CD14-positive monocyte (primary cell): ENCODE measurements around the gene NME2. TPM values are rescaled to one million over a fixed set of nuclear protein-coding genes. Genes with fewer than 3 reads are reported as not detected.
A peak's percentile ranks its signal among the peaks of the same experiment; 100 is the strongest.

ENCODE experiments used
- DNase-seq, 3 donors: peaks; one replicate each; pipeline ENCODE4 v3.0.0-alpha.2; 2011 to 2022
- H2AFZ ChIP-seq: 2 replicates; pipeline ENCODE4 v1.6.0; 2012; ENCODE audit warnings: mild to moderate bottlenecking, low read depth, low read length, inconsistent platforms; ENCODE audit not compliant: insufficient read depth, poor library complexity, severe bottlenecking
- H3K27ac ChIP-seq, 2 donors: 1 replicate in 1 of 2; 2 replicates in 1 of 2; pipeline ENCODE4 v1.5.1; 2012 to 2013; ENCODE audit warnings: low read length in 2 of 2, control low read depth in 1 of 2, inconsistent platforms in 1 of 2, low read depth in 1 of 2, mild to moderate bottlenecking in 1 of 2
- H3K27me3 ChIP-seq, 2 donors: one replicate each; pipeline versions ENCODE4 v1.6.0 to v1.6.1; 2011 to 2013; ENCODE audit warnings: low read length in 2 of 2; ENCODE audit not compliant: control insufficient read depth in 2 of 2, insufficient read depth in 2 of 2
- H3K36me3 ChIP-seq, 2 donors: replicated peaks in 1 of 2; 1 replicate in 1 of 2; 2 replicates in 1 of 2; pipeline versions ENCODE4 v1.5.1 to v1.6.1; 2012 to 2013; ENCODE audit warnings: low read length in 2 of 2, control low read depth in 1 of 2, inconsistent platforms in 1 of 2, mild to moderate bottlenecking in 1 of 2; ENCODE audit not compliant: insufficient read depth in 2 of 2, control insufficient read depth in 1 of 2
- H3K4me1 ChIP-seq, 2 donors: 1 replicate in 1 of 2; 2 replicates in 1 of 2; pipeline versions ENCODE4 v1.5.1 to v1.6.1; 2012 to 2013; ENCODE audit warnings: low read length in 2 of 2, control low read depth in 1 of 2, inconsistent platforms in 1 of 2, mild to moderate bottlenecking in 1 of 2, moderate library complexity in 1 of 2; ENCODE audit not compliant: insufficient read depth in 2 of 2, control insufficient read depth in 1 of 2
- H3K4me2 ChIP-seq: replicated peaks from 2 replicates; pipeline ENCODE3; 2012; ENCODE audit warnings: low read length, moderate library complexity, mild to moderate bottlenecking; ENCODE audit not compliant: poor library complexity, severe bottlenecking; ENCODE audit errors: extremely low read depth
- H3K4me3 ChIP-seq, 3 experiments: fragments of 200-600 bp in 1 of 3; sonication (generic) in 1 of 3; replicated peaks in 1 of 3; 1 replicate in 2 of 3; 2 replicates in 1 of 3; pipeline ENCODE4 v1.5.1; 2011 to 2013; ENCODE audit warnings: low read length in 3 of 3, mild to moderate bottlenecking in 3 of 3, control low read depth in 2 of 3, low read depth in 2 of 3, inconsistent platforms in 1 of 3, moderate library complexity in 1 of 3
- H3K79me2 ChIP-seq: 2 replicates; pipeline ENCODE4 v1.6.0; 2012; ENCODE audit warnings: mild to moderate bottlenecking, control low read depth, inconsistent platforms, low read length, moderate library complexity; ENCODE audit not compliant: insufficient read depth
- H3K9ac ChIP-seq: 2 replicates; pipeline ENCODE4 v1.6.0; 2017; ENCODE audit warnings: low read length, mild to moderate bottlenecking; ENCODE audit not compliant: insufficient read depth, poor library complexity, severe bottlenecking
- H3K9me3 ChIP-seq, 2 donors: replicated peaks in 1 of 2; 1 replicate in 1 of 2; 2 replicates in 1 of 2; pipeline versions ENCODE4 v1.5.1 to v1.6.1; 2012 to 2013; ENCODE audit warnings: low read length in 2 of 2, control low read depth in 1 of 2; ENCODE audit not compliant: control insufficient read depth in 1 of 2, insufficient read depth in 1 of 2
- H4K20me1 ChIP-seq: 2 replicates; pipeline ENCODE4 v1.6.0; 2012; ENCODE audit warnings: mild to moderate bottlenecking, low read length, control low read depth, moderate library complexity; ENCODE audit not compliant: insufficient read depth
- H3K27ac Mint-ChIP-seq, 7 donors: one replicate each; pipeline ENCODE4 v1.8.0; 2020; ENCODE audit warnings: mild to moderate bottlenecking in 7 of 7, mixed read lengths in 7 of 7, moderate library complexity in 6 of 7, inconsistent platforms in 2 of 7
- H3K27me3 Mint-ChIP-seq, 3 donors: one replicate each; pipeline ENCODE4 v1.8.0; 2021 to 2022; ENCODE audit warnings: low read depth in 3 of 3, mild to moderate bottlenecking in 3 of 3, mixed read lengths in 3 of 3, moderate library complexity in 3 of 3, inconsistent platforms in 1 of 3
- H3K36me3 Mint-ChIP-seq, 2 donors: one replicate each; pipeline ENCODE4 v1.8.0; 2020; ENCODE audit warnings: mixed read lengths in 2 of 2, inconsistent platforms in 1 of 2, mild to moderate bottlenecking in 1 of 2
- H3K4me1 Mint-ChIP-seq: one replicate; pipeline ENCODE4 v1.8.0; 2020; ENCODE audit warnings: mild to moderate bottlenecking, mixed read lengths
- H3K4me3 Mint-ChIP-seq, 2 donors: one replicate each; pipeline ENCODE4 v1.8.0; 2020; ENCODE audit warnings: mild to moderate bottlenecking in 2 of 2, mixed read lengths in 2 of 2, moderate library complexity in 1 of 2
- H3K9me3 Mint-ChIP-seq, 7 donors: one replicate each; pipeline ENCODE4 v1.8.0; 2020 to 2022; ENCODE audit warnings: mixed read lengths in 7 of 7, mild to moderate bottlenecking in 6 of 7, moderate library complexity in 6 of 7, inconsistent platforms in 2 of 7
- CTCF ChIP-seq: fragments of 200-600 bp; IDR thresholded peaks from one replicate; pipeline ENCODE4 v1.8.0; 2022; ENCODE audit warnings: antibody characterized with exemption, mild to moderate bottlenecking
- WGBS: methylation state at CpG from one replicate; pipeline ENCODE4 v1.1.5; 2013; ENCODE audit warnings: missing lambda C conversion rate; ENCODE audit not compliant: insufficient coverage; 5-methylcytosine and 5-hydroxymethylcytosine counted together
- intact Hi-C, 2 donors: fragments of 100-400 bp; cut with micrococcal nuclease; formaldehyde crosslinking; loops; one replicate each; pipeline versions ENCODE4 v1.15.0 to v1.15.1; 2023
- polyA plus RNA-seq, 3 donors: library from polyadenylated mRNA; depleted of rRNA in 1 of 3; unstranded in 2 of 3; stranded (reverse) in 1 of 3; fragments of 300-500 nt in 2 of 3; fragments of >200 nt in 1 of 3; fragmentation: Illumina TruSeq in 2 of 3; gene quantifications; 1 replicate in 2 of 3; 2 replicates in 1 of 3; pipeline ENCODE4 v1.2.3, GENCODE V29; 2012 to 2021

Gene NME2
- polyA plus RNA-seq, 3 donors: 240 to 307 (median 259) TPM

GRCh38 chr17:51203838-51204237, 37.6 kb downstream of the NME2 start:
- H3K79me2 ChIP-seq: no peaks in the 10 kb centered on the region
- H3K4me1 Mint-ChIP-seq: no peaks in the 10 kb centered on the region
- H3K4me2 ChIP-seq: no peak overlapping the region
- intact Hi-C loops: no loop called here
- no peak overlapping the region for H2AFZ ChIP-seq
- DNase-seq: no peak
- TF ChIP-seq CTCF: no peak
- H3K9me3 ChIP-seq: no peaks in the 10 kb centered on the region
- H4K20me1 ChIP-seq: no peaks in the 10 kb centered on the region
- H3K9ac ChIP-seq: no peak overlapping the region
- no peaks in the 10 kb centered on the region for H3K4me1 ChIP-seq
- peaks cover 59 to 79% of the 10 kb centered on the region in 2 donors for H3K36me3 Mint-ChIP-seq
- H3K27me3 Mint-ChIP-seq: no peaks in the 10 kb centered on the region
- H3K9me3 Mint-ChIP-seq: peaks cover 0 to 3% (median 0%) of the 10 kb centered on the region in 7 donors
- no peak overlapping the region for H3K4me3 ChIP-seq
- no peak overlapping the region for H3K27ac ChIP-seq
- H3K36me3 ChIP-seq: peaks cover 88 to 98% of the 10 kb centered on the region in 2 donors
- no peak overlapping the region for H3K27ac Mint-ChIP-seq
- no peak overlapping the region for H3K4me3 Mint-ChIP-seq
- no peaks in the 10 kb centered on the region for H3K27me3 ChIP-seq

- no peak overlapping the region for H3K4me2 ChIP-seq
- H3K9me3 ChIP-seq: no peaks in the 10 kb centered on the region
- H2AFZ ChIP-seq: no peak overlapping the region
- H3K27ac ChIP-seq: no peak overlapping the region
- no peak overlapping the region for H3K4me3 Mint-ChIP-seq
- H3K27ac Mint-ChIP-seq: peak overlapping the region in 1 of 7 donors; percentile 54
- WGBS: no CpG with 5 or more reads among the region's 1 CpG
- no peak for TF ChIP-seq CTCF
- no peaks in the 10 kb centered on the region for H4K20me1 ChIP-seq
- no peak overlapping the region for H3K4me3 ChIP-seq
- peaks cover 66 to 85% of the 10 kb centered on the region in 2 donors for H3K36me3 Mint-ChIP-seq
- H3K79me2 ChIP-seq: no peaks in the 10 kb centered on the region
- H3K27me3 Mint-ChIP-seq: no peaks in the 10 kb centered on the region
- peaks cover 75 to 96% of the 10 kb centered on the region in 2 donors for H3K36me3 ChIP-seq
- intact Hi-C loops: no loop called here
- no peak for DNase-seq
- no peaks in the 10 kb centered on the region for H3K4me1 ChIP-seq
- H3K9ac ChIP-seq: no peak overlapping the region
- H3K9me3 Mint-ChIP-seq: no peaks in the 10 kb centered on the region
- no peaks in the 10 kb centered on the region for H3K4me1 Mint-ChIP-seq
- H3K27me3 ChIP-seq: no peaks in the 10 kb centered on the region
Measured at GRCh38 chr17:51214920-51215319, 48.7 kb downstream of the NME2 start.
